Endodermal cell (in vitro differentiated cells): ENCODE results near the gene EPHB3. TPM values are rescaled to one million over a fixed set of nuclear protein-coding genes. Genes with fewer than 3 reads are reported as not detected.

ENCODE experiments used
- DNase-seq: peaks from one replicate; pipeline ENCODE4 v3.0.0-alpha.2; 2017
- H3K27ac ChIP-seq: 2 replicates; pipeline ENCODE4 v1.5.1; 2013; ENCODE audit warnings: mild to moderate bottlenecking, low read depth, low read length, moderate library complexity
- H3K27me3 ChIP-seq: 2 replicates; pipeline ENCODE4 v1.6.1; 2013; ENCODE audit warnings: mild to moderate bottlenecking, low read length, moderate library complexity; ENCODE audit not compliant: insufficient read depth, control insufficient read depth, poor library complexity, severe bottlenecking
- H3K36me3 ChIP-seq: 2 replicates; pipeline ENCODE4 v1.7.0; 2013; ENCODE audit warnings: mild to moderate bottlenecking, low read length, moderate library complexity; ENCODE audit not compliant: control insufficient read depth, insufficient read depth
- H3K4me1 ChIP-seq: one replicate; pipeline ENCODE4 v1.7.0; 2013; ENCODE audit warnings: low read length; ENCODE audit not compliant: control insufficient read depth, insufficient read depth
- H3K4me3 ChIP-seq: 2 replicates; pipeline ENCODE4 v1.5.1; 2013; ENCODE audit warnings: mild to moderate bottlenecking, low read length, moderate library complexity
- H3K9ac ChIP-seq: 2 replicates; pipeline ENCODE4 v1.6.1; 2013; ENCODE audit warnings: mild to moderate bottlenecking, low read length, moderate library complexity; ENCODE audit not compliant: poor library complexity, severe bottlenecking; ENCODE audit errors: extremely low read depth
- H3K9me3 ChIP-seq: 2 replicates; pipeline ENCODE4 v1.6.1; 2013; ENCODE audit warnings: mild to moderate bottlenecking, low read length, moderate library complexity; ENCODE audit not compliant: control insufficient read depth
- H3K27ac Mint-ChIP-seq: 2 replicates; pipeline ENCODE4 v1.8.0; 2020; ENCODE audit warnings: mixed read lengths
- H3K27me3 Mint-ChIP-seq: 2 replicates; pipeline ENCODE4 v1.8.0; 2021; ENCODE audit warnings: mild to moderate bottlenecking, mixed read lengths; ENCODE audit not compliant: insufficient read depth
- H3K36me3 Mint-ChIP-seq: 2 replicates; pipeline ENCODE4 v1.8.0; 2020; ENCODE audit warnings: low read depth, mixed read lengths
- H3K4me1 Mint-ChIP-seq: 2 replicates; pipeline ENCODE4 v1.8.0; 2020; ENCODE audit warnings: mixed read lengths
- H3K4me3 Mint-ChIP-seq: 2 replicates; pipeline ENCODE4 v1.8.0; 2020; ENCODE audit warnings: mild to moderate bottlenecking, moderate library complexity, mixed read lengths
- H3K9me3 Mint-ChIP-seq: 2 replicates; pipeline ENCODE4 v1.8.0; 2020; ENCODE audit warnings: mild to moderate bottlenecking, mixed read lengths
- WGBS, 2 experiments: methylation state at CpG; one replicate each; pipeline versions ENCODE4 v1.1.5 to v1.1.7; 2013; ENCODE audit warnings: missing lambda C conversion rate in 2 of 2, mixed read lengths in 1 of 2; ENCODE audit not compliant: insufficient coverage in 1 of 2, insufficient read length in 1 of 2; 5-methylcytosine and 5-hydroxymethylcytosine counted together
- total RNA-seq, 2 donors: library from RNA; stranded (reverse); fragmentation: NEBNext Ultra II Directional in 1 of 2; extraction: Animal tissue kit (Norgen Biotek cat#: 25700) in 1 of 2; gene quantifications; 2 replicates in 1 of 2; 3 replicates in 1 of 2; pipeline ENCODE4 v1.2.1, GENCODE V29; 2021
- TF ChIP-seq, protein P1 (sequence below): fragments of 200-600 bp; sonication (generic); conservative IDR thresholded peaks from 2 replicates; pipeline ENCODE4 v1.5.0; 2021; ENCODE audit warnings: antibody characterized with exemption, mild to moderate bottlenecking

EPHB3 gene
- total RNA-seq, 2 donors from 2014 or later, result 32.7 to 36.9 TPM

DNA sequence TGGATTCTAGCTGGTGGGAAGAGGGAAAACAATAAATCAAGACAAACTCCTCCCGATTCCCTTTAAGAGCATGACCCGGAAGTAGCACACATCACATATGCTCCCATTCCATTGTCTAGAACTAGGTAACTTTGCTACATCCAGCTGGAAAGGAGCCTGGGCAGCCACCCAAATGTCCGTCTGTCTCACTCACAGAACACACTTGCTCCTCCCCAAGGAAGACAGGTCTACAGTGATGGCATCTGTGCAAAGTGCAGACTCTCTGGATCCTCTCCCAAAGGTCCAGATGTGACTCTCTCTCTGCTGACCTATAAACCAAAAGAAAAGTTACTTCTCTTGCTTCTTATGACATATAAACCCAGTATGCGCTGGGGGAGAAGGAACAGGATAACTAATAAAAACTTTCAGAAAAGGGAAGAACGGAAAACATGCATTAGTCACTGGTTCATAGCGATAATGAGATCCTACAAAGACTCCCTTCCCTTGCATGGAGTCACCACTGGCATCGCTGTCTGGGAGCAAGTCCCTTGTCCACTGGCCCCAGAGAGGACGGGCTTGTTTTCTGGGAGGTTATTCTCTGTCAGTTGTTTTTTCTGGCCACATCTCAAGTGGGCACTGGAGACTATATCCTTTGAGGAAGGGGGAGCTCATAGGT lies 29.8 kb upstream of the EPHB3 start:
- TF ChIP-seq, protein P1, sequence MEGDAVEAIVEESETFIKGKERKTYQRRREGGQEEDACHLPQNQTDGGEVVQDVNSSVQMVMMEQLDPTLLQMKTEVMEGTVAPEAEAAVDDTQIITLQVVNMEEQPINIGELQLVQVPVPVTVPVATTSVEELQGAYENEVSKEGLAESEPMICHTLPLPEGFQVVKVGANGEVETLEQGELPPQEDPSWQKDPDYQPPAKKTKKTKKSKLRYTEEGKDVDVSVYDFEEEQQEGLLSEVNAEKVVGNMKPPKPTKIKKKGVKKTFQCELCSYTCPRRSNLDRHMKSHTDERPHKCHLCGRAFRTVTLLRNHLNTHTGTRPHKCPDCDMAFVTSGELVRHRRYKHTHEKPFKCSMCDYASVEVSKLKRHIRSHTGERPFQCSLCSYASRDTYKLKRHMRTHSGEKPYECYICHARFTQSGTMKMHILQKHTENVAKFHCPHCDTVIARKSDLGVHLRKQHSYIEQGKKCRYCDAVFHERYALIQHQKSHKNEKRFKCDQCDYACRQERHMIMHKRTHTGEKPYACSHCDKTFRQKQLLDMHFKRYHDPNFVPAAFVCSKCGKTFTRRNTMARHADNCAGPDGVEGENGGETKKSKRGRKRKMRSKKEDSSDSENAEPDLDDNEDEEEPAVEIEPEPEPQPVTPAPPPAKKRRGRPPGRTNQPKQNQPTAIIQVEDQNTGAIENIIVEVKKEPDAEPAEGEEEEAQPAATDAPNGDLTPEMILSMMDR, result no peak
- H3K27me3 ChIP-seq, result peaks cover 8% of the 10 kb centered on the region
- Mint-ChIP-seq H3K4me3 (no peak overlapping the region), H3K4me1 (no peaks in the 10 kb centered on the region), H3K27ac (no peak overlapping the region), H3K36me3 (no peaks in the 10 kb centered on the region), H3K9me3 (no peaks in the 10 kb centered on the region), H3K27me3 (peaks cover 21% of the 10 kb centered on the region)
- no peak overlapping the region for H3K27ac ChIP-seq
- WGBS, 2 experiments, result 74 to 84% methylated on average over 5 to 8 of the region's 8 CpGs
- DNase-seq, result peak; percentile 20
- no peaks in the 10 kb centered on the region for H3K4me1 ChIP-seq
- no peak overlapping the region for H3K9ac ChIP-seq
- no peaks in the 10 kb centered on the region for H3K9me3 ChIP-seq
- H3K4me3 ChIP-seq, result no peak overlapping the region
- no peaks in the 10 kb centered on the region for H3K36me3 ChIP-seq

DNA sequence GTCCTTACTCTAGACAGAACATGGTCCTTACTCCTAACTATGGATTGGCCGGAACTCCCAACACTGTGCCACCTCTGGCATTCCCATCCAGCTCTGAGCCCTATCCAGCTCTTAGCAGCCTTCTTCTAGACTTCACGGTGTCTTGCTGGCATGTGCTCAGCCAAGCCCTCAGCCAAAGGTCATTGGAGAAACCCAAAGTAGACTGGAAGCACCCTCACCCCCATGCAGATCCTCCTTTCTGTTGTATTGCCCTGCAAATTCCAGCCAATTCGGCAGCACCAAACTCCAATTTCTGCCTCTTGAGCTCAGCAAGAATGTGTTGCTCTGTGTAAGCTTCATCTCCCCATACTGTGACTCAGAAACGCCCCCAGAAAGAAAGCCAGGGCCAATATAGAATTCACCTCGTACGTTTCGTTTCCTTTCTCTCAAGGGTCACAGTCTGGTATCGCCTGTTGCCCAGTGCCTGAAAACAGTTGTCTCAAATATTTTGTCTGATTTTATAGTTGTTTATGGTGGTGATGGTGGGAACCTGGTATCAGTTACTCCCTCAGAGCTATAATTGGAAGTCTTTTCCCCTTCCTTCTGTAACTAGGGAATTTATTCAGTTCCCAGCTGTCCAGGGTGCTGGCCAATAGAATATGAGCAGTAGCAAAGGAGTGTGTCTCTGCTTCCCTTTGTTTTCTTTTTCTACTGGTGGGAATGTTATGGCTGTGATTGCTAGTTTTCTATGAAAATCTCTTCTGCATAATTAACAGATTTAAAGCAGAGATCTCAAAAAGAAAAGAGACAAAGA lies 28.4 kb upstream of the EPHB3 start:
- H3K27ac Mint-ChIP-seq, result no peak overlapping the region

DNA sequence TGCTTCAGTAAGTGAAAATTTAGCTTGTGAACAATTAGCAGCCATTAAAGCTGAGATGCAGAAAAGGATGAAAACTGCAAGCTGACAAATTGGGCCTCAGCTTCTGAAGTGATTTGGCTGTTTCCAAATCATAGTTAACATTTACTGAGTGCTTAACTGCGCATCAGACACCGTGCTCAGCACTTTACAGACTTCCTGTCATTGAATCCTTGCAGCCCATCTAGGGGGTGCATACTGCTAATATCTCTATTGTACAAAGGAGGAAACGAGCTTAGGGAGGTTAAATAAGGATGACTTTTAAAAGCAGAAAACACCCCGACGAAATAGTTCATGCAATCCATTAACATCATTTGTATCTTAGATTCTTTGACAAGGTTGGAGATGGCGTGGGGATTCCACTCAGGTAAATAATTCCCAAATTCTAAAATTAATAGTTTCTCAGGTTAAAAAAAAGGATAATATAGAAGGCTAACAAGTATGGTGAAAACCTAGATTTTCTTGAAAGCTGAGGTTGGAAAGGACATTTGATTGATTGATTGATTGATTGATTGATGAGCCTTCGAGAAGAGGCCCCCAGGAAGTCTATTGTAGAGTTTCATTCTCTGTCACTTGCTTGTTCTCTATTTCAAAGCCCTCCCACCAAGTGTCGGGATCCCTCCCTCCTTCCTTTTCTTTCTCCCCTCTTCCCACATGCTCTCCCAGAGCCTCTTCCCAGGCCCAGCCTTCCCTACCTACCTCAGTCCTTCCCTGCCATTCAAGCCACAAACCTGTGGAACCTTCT lies 23.5 kb upstream of the EPHB3 start:
- peaks cover 8% of the 10 kb centered on the region for H3K27me3 Mint-ChIP-seq
- Histone ChIP-seq H3K36me3 (no peaks in the 10 kb centered on the region), H3K9me3 (no peaks in the 10 kb centered on the region), H3K4me3 (no peak overlapping the region), H3K27me3 (no peaks in the 10 kb centered on the region), H3K27ac (no peak overlapping the region), H3K9ac (no peak overlapping the region), H3K4me1 (no peaks in the 10 kb centered on the region)
- H3K4me1 Mint-ChIP-seq, result peaks cover 4% of the 10 kb centered on the region
- H3K27ac Mint-ChIP-seq, result no peak overlapping the region
- H3K9me3 Mint-ChIP-seq, result no peaks in the 10 kb centered on the region
- 73% methylated on average over 8 of the region's 8 CpGs; no CpG with 5 or more reads in 1 of the 2 experiments for WGBS, 2 experiments
- TF ChIP-seq, protein P1, result no peak
- no peak overlapping the region for H3K4me3 Mint-ChIP-seq
- H3K36me3 Mint-ChIP-seq, result no peaks in the 10 kb centered on the region
- peak; percentile 13 for DNase-seq

More for the DNA sequence above, 28.4 kb upstream of the EPHB3 start:
- H3K4me1 Mint-ChIP-seq, result no peaks in the 10 kb centered on the region
- 91 to 92% methylated on average over 4 to 8 of the region's 8 CpGs for WGBS, 2 experiments
- Histone ChIP-seq H3K9me3 (no peaks in the 10 kb centered on the region), H3K27me3 (peaks cover 6% of the 10 kb centered on the region), H3K27ac (no peak overlapping the region), H3K36me3 (no peaks in the 10 kb centered on the region), H3K9ac (no peak overlapping the region), H3K4me1 (no peaks in the 10 kb centered on the region), H3K4me3 (no peak overlapping the region)
- H3K36me3 Mint-ChIP-seq, result no peaks in the 10 kb centered on the region
- TF ChIP-seq, protein P1, result no peak
- peak; percentile 21 for DNase-seq
- H3K27me3 Mint-ChIP-seq, result peaks cover 16% of the 10 kb centered on the region
- no peak overlapping the region for H3K4me3 Mint-ChIP-seq
- H3K9me3 Mint-ChIP-seq, result no peaks in the 10 kb centered on the region
